Measurements from ENCODE around the gene KIAA1328.

- TF ChIP-seq, protein P1, sequence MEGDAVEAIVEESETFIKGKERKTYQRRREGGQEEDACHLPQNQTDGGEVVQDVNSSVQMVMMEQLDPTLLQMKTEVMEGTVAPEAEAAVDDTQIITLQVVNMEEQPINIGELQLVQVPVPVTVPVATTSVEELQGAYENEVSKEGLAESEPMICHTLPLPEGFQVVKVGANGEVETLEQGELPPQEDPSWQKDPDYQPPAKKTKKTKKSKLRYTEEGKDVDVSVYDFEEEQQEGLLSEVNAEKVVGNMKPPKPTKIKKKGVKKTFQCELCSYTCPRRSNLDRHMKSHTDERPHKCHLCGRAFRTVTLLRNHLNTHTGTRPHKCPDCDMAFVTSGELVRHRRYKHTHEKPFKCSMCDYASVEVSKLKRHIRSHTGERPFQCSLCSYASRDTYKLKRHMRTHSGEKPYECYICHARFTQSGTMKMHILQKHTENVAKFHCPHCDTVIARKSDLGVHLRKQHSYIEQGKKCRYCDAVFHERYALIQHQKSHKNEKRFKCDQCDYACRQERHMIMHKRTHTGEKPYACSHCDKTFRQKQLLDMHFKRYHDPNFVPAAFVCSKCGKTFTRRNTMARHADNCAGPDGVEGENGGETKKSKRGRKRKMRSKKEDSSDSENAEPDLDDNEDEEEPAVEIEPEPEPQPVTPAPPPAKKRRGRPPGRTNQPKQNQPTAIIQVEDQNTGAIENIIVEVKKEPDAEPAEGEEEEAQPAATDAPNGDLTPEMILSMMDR (IDR thresholded peaks at IDR 0.05) = no peak
- TF ChIP-seq, protein P2, sequence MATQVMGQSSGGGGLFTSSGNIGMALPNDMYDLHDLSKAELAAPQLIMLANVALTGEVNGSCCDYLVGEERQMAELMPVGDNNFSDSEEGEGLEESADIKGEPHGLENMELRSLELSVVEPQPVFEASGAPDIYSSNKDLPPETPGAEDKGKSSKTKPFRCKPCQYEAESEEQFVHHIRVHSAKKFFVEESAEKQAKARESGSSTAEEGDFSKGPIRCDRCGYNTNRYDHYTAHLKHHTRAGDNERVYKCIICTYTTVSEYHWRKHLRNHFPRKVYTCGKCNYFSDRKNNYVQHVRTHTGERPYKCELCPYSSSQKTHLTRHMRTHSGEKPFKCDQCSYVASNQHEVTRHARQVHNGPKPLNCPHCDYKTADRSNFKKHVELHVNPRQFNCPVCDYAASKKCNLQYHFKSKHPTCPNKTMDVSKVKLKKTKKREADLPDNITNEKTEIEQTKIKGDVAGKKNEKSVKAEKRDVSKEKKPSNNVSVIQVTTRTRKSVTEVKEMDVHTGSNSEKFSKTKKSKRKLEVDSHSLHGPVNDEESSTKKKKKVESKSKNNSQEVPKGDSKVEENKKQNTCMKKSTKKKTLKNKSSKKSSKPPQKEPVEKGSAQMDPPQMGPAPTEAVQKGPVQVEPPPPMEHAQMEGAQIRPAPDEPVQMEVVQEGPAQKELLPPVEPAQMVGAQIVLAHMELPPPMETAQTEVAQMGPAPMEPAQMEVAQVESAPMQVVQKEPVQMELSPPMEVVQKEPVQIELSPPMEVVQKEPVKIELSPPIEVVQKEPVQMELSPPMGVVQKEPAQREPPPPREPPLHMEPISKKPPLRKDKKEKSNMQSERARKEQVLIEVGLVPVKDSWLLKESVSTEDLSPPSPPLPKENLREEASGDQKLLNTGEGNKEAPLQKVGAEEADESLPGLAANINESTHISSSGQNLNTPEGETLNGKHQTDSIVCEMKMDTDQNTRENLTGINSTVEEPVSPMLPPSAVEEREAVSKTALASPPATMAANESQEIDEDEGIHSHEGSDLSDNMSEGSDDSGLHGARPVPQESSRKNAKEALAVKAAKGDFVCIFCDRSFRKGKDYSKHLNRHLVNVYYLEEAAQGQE (IDR thresholded peaks at IDR 0.05; ENCODE audit: insufficient read depth in 1 of 2, low read depth in 2 of 2, low read length in 1 of 2) = no peak
These were observed 381.9 kb downstream of the KIAA1328 start for GRCh38 chr18:37210781-37211180.
